GM12878 (cell line): ENCODE data around the gene PHPT1.

Experiments
- BHLHE40 ChIP-seq, 2 experiments: fragments of 450-650 bp in 1 of 2; IDR thresholded peaks; 2 replicates each; pipeline ENCODE4 v1.6.1; 2011 to 2017; ENCODE audit warnings: low read depth in 2 of 2, borderline replicate concordance in 1 of 2, improper control_type of control experiment in 1 of 2, low read length in 1 of 2, mild to moderate bottlenecking in 1 of 2
- CTCF ChIP-seq, 3 experiments: IDR thresholded peaks in 2 of 3; conservative IDR thresholded peaks in 1 of 3; 2 replicates each; pipeline ENCODE4 v1.5.1; 2011; ENCODE audit warnings: low read depth in 3 of 3, low read length in 3 of 3, mild to moderate bottlenecking in 3 of 3, control low read depth in 2 of 3, moderate library complexity in 2 of 3, inconsistent platforms in 1 of 3, mixed read lengths in 1 of 3; ENCODE audit not compliant: control insufficient read depth in 2 of 3, insufficient read depth in 1 of 3; ENCODE audit errors: extremely low read depth in 1 of 3
- RBBP5 ChIP-seq: fragments of 200-600 bp; sonication (generic); conservative IDR thresholded peaks from 2 replicates; pipeline ENCODE4 v1.6.1; 2016
- SRF ChIP-seq, 2 experiments: IDR thresholded peaks; 2 replicates each; pipeline ENCODE4 v1.6.1; 2011; ENCODE audit warnings: low read depth in 2 of 2, low read length in 2 of 2, mild to moderate bottlenecking in 1 of 2, moderate library complexity in 1 of 2
- USF1 ChIP-seq: IDR thresholded peaks from 2 replicates; pipeline ENCODE4 v1.6.1; 2011; ENCODE audit warnings: borderline replicate concordance, low read depth, mild to moderate bottlenecking, moderate library complexity, mixed read lengths, low read length; ENCODE audit not compliant: insufficient read depth; ENCODE audit errors: extremely low read length
- ZNF384 ChIP-seq: IDR thresholded peaks from 2 replicates; pipeline ENCODE4 v1.6.1; 2012; ENCODE audit warnings: low read depth, mild to moderate bottlenecking, low read length, improper control_type of control experiment, borderline replicate concordance

- TF ChIP-seq RBBP5 (no peak), CTCF (IDR thresholded peaks at IDR 0.05 in 2 of 3, conservative IDR thresholded peaks at IDR 0.05 in 1 of 3; ENCODE audit: control insufficient read depth in 2 of 3, extremely low read depth in 1 of 3, insufficient read depth in 1 of 3, low read depth in 3 of 3, low read length in 3 of 3) (no peak), SRF (IDR thresholded peaks at IDR 0.05; ENCODE audit: low read depth in 2 of 2, low read length in 2 of 2) (no peak), USF1 (no peak), BHLHE40 (IDR thresholded peaks at IDR 0.05; ENCODE audit: borderline replicate concordance in 1 of 2, low read depth in 2 of 2, low read length in 1 of 2) (no peak), ZNF384 (no peak)
Measured at GRCh38 chr9:136857581-136858412, 8.6 kb downstream of the PHPT1 start.
